Non-pigmented ciliary epithelial cell (primary cell): ENCODE results near the gene FANCL.
"Not testable (repeated sequence)": the region's sequence is repeated elsewhere in the genome, so short reads cannot be mapped to it uniquely, and the experiment has no call there.

ENCODE experiments used
- DNase-seq: peaks from one replicate; pipeline ENCODE4 v3.0.0-alpha.2; 2010; ENCODE audit warnings: low read depth

Gene FANCL

GRCh38 chr2:58145769-58146168 is 95.4 kb downstream of the FANCL start:
- not testable (repeated sequence) for DNase-seq

- DNase-seq: no peak
Measured at GRCh38 chr2:58140508-58141072, 100.5 kb downstream of the FANCL start.

DNA sequence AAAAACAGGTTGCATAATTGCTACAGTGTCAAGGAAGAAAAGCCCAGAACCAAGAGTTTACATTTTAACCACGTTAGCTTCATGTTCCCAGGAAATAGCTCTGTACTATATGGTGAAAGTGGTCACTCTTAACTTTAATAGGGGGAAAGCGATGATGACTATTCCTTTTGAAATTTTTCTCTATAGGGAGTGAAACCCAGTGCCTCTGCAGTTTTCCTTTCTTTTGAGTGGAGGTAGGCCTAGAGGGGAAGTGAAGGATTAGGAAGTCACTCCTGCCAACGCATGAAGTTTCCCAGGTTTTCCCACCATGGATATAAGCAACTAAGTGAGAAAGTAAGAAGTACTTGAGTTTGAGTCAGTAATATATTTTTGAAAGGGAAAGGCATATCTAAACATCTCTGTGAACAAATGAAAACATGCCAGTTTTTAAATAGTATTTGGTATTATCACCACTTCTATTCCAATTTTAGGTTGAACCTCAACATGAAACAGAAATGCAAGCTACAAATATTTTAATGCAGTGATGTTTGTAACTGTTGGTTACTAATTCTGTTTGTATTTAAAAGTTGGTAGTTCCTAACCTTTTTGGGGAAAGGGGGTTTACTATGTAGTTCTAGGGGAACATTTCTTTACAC is 102.6 kb downstream of the FANCL start:
- no peak for DNase-seq

DNA sequence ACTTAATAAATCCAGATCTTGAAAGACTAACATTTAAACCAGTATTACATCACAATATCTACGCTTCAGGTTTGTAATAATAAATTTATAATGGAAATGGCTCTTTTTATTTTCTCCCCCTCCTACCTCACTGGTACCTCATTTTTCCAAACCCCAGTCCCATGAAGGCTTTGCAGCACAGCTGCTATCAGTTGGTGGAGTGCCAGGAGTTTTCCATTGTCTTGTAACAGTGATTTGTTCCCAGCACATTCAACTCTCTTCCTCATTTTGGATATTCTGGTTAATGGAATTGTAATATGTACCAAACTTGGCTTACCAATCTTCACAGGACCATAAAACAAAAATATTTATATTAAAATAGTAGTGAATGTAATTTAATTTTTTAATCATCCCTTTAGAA is 103.3 kb downstream of the FANCL start:
- no peak for DNase-seq

DNA sequence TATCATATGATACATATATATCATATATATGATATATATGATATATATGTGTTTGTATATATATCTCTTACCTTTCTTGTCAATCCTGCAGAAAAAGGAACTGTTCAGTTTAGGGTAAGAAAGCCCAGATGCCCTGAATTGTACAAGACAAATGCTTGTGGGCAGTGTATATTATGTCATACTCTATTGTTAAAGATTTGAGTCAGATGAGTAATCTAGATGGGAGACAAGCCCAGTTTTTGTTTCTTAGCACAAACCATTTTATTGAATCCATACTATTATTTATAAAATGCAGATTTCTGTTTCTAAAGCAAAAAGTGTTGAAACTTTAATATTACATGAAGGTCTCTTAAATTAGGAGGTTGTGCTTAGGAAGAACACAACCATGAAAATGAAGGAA is 103.9 kb downstream of the FANCL start:
- DNase-seq: no peak

DNA sequence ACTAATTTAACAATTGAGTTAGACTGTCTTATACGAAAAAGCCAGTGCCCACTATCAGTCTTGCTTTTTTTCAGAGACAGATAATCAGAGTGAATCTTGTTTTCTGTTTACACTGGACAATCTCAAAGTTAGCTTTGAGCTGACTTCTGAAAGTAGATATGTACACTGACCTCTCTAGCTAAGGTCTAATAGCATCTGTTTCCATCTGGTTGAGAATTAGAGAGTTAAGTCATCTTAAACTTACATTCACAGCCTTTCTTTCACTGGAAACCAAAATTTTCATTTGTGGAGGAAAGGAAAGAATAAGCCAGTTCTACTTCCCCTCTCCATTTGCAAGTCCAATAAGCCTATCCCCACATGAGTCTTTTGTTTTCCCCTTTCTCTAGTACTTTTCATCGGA is 105.3 kb downstream of the FANCL start:
- DNase-seq: no peak

- DNase-seq: no peak
Measured at GRCh38 chr2:58133395-58133794, 107.7 kb downstream of the FANCL start.

DNA sequence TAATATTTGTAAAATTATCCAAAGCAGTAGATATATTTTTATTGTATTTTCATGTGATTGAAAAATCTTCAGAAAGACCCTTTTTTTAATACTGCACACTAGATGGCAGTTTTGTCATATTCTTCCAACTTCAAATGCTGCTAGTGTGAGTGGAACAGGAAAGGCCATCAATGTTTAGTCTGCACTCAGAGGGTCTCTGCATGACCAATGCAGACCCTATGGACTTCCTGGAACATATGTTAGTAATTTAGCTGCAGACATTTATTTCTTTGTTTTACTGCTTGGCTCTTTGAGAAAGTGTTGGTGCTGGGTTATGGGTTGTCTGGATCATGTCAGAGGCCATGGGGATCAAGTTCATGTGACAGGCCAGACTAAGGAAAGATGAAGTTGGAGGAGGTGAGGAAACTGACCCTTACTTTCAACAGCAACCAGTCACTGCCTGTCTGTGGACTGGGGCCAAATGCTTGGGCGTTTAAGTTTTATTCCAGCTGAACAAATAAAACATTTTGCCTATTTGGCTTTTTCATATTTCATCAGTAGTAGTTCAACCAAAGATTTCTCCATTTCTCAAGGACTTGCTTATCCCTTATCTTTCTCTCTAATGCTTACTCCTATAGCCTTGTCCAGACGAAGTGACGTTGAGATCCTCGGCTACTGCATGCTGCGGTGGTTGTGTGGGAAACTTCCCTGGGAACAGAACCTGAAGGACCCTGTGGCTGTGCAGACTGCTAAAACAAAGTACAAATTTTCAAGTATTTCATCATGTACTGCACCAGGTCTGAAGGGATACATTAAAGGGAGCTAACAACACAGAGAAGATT is 109.7 kb downstream of the FANCL start:
- no peak for DNase-seq

DNA sequence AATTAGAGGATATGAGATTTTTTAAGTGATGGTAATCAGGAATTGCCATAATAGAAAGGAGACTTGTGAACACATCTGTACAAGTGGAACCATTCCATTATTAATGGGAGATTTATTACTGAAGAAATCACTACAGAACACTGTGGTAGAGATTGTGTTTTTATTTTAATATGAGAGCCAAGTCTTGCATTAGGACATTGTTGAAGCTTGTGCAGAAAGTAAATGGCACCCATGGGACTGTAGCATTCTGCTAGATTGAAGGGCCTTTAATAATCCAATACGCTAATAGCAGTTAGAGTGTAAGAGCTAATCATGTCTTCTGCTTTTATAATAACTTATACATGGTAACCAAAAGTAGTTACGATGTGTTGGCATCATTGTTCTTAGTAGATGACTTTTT is 110.9 kb downstream of the FANCL start:
- no peak for DNase-seq

- no peak for DNase-seq
Measured at GRCh38 chr2:58127111-58127510, 114.0 kb downstream of the FANCL start.

- DNase-seq: no peak
Measured at GRCh38 chr2:58122540-58122939, 118.6 kb downstream of the FANCL start.

DNA sequence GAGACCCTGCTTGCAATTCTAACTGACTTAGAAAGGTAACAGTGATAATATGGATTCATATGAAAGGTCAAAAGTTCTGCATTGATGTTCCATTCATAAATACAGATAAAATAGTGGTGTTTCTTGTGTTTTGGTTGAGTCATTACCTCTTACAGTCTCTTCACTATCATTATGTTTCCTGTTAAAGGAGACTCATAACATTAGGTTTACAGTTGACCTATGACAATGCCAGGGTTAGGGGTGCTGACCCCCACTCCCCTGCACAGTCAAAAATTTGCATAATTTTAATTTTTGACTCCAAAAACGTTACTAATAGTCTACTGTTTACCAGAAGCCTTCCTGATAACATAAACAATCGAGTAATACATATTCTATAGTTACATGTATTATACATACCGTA is 119.1 kb downstream of the FANCL start:
- no peak for DNase-seq

DNA sequence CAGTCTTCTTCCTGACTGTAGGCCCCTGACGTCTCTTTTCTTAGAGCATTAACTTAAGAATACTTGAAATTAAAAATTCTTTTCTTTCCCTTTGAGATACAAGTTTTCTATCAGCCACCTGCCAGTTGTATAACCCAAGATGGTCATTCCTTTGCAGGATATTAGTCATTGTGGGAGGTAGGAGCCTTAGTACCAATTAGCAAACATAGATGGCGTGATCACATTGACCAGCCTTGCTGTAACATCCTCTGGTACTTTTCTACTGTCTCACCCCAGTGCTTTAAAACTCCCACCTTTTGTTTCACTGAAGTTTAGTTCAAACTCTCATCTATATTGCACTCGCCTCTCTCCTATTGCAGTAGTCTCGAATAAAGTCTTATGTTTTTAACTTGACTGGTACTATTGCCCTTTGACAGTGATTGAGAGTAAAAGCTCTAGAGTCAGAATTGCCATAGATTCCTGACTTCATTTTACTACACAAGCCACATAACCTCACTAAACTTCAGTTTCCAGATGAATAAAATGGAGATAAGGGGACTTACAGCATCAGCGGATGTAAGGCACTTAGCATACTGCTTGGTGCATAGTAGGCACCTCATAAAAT is 120.4 kb downstream of the FANCL start:
- DNase-seq: no peak

- not testable (repeated sequence) for DNase-seq
Measured at GRCh38 chr2:58113563-58113962, 127.6 kb downstream of the FANCL start.

DNA sequence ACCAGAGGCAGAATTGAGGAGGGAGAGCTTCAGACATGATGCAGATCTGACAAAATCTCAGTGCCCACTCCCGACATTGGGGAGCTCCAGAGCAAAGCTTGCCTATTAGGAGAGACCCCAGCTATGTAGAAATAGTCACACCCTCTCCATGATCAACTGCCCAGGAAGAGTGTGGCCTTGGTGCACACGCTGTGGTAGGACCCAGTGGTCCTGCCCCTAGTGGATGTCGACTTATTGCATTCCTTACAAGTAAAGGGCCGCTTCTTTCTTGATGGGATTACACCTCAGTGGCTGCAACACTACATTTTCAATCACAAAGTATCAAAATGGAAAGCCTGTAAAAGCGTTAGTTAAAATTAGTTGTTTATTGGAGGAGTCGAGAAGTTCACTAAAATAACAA is 130.4 kb downstream of the FANCL start:
- DNase-seq: no peak

DNA sequence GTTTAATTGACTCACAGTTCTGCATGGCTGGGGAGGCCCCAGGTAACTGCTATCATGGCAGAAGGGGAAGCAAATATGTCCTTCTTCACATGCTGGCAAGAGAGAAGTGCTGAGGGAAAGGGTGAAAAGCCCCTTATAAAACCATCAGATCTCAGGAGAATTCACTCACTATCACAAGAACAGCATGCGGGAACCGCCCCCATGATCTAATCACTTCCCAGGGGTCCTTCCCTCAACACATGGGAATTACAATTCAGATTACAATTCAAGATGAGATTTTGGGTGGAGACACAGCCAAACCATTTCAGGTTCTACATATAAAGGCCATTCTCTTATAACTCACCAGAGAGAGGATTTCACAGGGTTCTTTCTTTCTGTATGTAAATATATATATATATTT is 131.6 kb downstream of the FANCL start:
- no peak for DNase-seq
